NCI-H2171 treated with DMSO at 0.1 percent for 48 hours (cell line): ENCODE measurements around the gene DPP4.
"Not testable (repeated sequence)": the region's sequence is repeated elsewhere in the genome, so short reads cannot be mapped to it uniquely, and the experiment has no call there.

Experiments
- DNase-seq: peaks from one replicate; lab custom pipeline; 2025; lab: John Stamatoyannopoulos, UW

Gene DPP4

DNA sequence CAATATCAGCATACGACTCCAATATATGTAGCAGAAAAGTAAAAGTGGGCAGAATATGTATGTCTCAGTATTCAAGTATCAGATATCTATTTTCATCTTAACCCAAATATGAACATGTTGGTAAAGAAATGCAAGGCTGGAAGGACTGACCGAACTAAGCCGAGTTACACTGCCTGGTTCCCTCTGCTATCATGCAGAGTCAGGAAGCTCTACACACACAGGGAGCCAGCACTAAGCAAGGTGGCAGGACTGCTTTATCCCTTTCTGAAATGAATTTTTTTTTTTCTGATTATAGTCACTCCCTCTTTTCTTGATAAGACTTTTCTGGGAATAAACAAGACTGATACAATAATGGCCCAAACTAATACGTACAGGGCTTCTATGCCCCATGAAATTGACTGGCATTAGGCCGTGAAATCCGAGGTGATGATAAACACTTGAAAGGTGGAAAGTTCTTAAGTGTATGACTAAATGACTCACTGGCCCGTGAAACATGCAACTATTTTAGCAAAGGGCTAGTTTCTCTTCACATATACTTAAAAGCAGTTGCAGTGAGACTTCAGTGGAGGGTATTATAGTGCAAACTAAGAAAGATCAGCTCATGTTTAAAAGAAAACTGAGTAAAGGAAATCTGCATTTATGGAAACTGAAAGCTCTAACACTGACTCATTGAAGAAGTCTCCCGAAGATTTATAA is 14.9 kb downstream of the DPP4 start:
- no peak for DNase-seq

DNA sequence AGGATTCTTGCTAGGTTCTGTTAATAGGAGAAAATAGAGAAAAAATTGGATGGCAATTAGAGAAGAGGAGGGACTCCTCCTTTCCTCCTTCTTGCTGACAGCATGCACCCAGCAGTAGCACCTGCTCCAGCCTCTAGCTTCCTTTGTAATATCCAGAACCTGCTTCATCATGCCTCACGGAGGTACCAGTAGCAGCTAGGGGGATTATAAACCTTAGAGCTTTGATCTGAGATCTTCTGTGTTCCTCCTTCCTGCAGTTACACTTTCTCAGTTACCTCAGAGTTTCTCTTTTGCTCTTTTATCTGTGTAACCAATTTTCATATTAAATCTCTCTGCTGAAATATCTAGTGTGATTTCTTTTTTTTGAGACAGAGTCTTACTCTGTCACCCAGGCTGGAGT is 16.6 kb downstream of the DPP4 start:
- DNase-seq: no peak

DNA sequence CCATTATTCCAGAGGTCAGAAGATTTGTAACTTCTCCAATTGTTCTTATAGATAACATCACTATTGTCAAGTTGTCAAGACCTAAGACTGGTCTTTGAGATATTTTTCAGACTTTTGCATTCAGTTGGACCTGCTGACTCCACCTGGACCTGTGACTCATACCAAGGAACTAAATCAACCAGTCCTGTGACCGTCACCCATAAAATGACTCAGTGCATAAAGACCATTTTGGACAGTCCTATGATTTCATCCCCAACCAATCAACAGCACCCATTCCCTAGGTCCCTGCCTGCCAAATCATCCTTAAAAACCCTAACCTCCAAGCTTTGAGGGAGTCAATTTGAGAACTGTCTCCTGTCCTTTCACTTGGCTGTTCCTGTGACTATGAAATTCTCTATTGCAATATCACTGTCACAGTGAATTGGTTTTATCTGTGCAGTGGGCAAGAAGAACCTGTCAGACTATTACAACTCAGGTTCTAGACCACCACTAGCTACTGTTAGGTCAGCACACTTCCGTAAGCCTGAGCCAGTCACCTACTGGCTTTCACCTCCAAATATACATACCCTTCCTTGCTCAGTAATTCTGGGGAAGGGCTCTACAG is 17.1 kb downstream of the DPP4 start:
- DNase-seq: no peak

DNA sequence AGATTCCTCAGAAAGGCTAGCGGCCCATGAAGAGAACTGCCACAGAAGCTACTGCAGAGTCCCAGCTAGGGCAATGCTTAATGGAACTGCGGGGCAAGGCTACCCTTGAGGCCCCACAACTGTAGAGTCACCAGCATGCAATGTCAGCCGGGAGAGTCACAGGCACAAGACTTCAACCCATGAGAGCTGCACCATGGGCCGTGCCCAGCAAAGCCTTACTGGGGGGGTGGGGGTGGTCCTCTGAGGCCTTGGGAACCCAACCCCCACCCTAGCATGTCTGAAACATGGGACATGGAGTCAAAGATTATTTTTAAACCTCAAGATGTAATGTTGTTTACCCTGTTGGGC is 20.2 kb downstream of the DPP4 start:
- DNase-seq: no peak

DNA sequence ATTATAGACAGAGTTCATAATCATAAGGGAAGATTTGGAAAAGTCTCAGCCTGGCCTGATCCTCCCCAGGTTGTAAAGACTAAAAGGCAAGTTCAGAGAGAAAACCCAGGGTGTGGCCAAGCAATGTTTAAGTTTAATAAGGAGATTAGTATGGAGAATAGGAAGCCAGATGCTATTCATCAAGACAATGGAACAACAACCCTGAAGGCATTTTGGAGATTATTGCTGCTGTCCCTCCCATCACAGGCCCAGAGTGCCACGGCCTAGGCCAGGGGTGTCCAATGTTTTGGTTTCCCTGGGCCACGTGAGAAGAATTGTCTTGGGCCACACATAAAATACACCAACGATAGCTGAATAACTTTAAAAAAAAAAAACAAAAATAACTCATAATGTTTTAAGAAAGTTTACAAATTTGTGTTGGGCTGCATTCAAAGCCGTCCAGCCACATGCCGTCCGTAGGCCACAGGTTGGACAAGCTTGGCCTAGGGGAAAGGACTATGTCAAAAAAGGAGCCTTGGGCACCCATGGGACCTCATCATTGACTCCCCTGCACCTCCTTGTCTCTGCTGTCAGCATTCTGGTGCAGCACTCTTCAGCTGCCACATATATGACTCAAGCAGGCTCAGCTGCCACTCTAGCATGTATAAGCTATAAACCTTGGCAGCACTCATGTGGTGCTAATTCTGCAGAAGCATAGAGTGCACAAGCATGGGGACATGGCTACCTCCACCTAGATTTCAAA is 20.8 kb downstream of the DPP4 start:
- DNase-seq: no peak

DNA sequence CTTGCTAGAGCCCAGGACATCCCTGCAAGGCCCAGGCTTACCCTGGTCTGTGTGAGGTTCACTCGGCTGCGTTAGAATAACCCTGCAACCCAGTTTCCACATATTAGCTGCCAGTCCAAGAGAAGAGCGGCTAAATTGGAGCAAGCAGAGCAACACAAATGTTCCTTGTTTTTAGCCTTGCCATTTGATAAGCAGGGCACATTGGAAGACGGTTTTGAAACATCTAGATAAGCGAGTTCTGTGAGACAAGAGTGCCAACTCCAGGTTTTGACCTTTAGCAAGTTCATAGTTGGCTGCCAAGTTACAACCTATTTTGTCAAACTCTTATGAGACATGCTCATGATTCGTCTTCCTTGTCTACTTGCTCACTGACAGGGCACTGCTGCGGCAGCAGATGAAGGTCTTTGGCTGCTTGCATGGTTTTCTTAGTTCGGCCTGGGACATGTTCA is 23.5 kb downstream of the DPP4 start:
- DNase-seq: no peak

DNA sequence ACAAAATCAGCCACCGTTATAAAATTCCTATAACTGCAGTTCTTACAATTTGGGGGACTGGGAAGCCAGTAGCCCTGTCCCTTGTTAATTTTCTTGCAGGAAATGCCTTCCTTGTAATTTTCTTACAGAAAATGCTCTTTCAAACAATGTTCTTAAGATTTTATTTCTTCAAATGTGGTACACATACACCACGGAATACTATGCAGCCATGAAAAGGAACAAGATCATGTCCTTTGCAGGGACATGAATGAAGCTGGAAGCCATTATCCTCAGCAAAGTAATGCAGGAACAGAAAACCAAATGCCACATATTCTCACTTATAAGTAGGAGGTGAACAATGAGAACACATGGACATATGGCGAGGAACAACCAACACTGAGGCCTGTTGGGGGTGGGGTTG is 24.9 kb downstream of the DPP4 start:
- not testable (repeated sequence) for DNase-seq

DNA sequence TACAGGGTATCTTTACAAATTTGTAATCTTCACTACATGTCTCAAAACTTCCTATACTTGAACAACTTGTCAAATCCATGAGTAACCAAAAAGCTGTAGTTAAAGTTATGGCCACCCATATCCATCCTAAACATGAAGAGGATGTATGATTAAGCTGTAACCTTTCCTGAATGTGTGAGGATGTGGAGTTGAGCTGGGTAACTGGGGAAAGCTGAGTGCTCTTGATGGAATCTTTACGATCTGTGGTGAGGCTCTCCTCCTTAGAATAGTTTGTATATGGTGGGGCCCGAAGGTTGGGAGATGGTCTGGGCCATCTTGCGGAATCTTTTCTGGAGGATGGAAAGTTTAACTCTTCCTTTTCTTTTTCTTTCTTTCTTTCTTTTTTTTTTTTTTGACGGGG is 29.4 kb downstream of the DPP4 start:
- no peak for DNase-seq

DNA sequence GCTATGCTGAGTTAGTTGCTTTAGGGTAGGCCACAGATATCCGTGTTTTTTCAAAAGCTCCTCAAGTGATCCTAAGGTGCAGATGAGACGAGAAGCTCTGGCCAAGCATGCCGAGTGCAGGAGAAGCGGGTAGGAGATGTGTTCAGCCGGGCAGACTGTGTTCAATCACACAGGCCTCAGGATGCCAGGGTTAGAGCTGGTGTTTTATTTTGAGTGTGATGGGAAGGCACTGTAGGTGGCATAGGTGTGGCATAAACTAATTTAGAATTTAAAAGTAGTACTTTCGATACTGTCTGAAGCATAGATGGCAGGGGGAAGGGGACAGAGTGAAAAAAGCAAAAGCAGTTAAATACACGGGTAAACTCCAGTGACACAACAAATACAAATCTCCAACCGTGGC is 30.9 kb downstream of the DPP4 start:
- no peak for DNase-seq

DNA sequence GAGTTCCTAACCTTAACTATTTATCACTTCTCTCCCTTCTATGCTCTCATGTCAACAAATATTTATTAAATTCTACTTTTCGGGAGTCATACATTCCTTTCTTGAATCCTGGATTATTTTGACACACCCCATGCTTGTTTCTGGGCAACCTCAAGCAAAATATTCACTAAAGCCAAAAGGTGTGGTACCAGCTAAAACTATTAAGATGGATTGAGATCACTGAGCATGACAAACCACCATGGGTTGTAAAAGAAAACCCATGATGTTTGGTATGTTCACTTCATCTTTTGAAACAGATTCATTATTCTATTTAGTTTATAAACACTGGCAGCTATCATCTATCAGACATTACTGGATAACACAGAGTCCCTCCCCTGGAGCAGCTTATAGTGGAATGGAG is 32.5 kb downstream of the DPP4 start:
- DNase-seq: no peak

DNA sequence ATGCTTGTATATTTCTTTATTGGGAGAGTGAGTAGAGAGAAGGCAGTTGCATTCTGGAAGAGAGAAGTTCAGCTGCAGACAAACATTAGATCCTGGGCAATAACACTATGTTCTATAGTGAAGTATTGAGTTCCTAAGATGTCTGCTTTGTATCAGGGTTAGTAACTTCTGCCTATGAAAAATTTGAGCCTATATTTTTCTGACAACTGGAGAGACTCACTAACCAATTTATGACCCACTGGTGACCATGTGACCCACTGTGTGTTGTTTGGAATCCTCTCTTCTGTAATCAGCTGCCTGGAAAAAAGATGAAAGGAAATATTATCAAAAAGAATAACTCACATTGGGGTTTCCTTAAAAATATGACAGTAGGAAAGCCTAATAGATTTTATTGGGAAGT is 35.3 kb downstream of the DPP4 start:
- DNase-seq: no peak

DNA sequence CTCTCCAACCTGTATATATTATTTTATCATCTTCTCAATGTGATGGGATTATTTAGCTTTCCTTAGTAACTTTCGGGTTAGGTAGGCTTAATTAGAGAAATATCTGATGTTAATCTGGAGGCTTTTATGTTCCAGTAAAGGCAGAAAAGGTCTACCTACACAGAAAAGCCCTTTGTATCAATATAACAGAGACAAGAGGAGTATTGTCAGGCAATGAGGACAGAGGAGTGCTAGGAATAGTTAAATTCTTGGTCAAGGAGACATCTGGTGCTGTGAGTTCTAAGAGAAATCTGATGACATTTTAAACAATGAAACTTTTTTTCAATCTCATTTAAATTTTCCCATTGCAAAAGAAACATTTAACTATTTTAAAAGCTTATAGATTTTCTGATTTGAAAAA is 36.1 kb downstream of the DPP4 start:
- no peak for DNase-seq

DNA sequence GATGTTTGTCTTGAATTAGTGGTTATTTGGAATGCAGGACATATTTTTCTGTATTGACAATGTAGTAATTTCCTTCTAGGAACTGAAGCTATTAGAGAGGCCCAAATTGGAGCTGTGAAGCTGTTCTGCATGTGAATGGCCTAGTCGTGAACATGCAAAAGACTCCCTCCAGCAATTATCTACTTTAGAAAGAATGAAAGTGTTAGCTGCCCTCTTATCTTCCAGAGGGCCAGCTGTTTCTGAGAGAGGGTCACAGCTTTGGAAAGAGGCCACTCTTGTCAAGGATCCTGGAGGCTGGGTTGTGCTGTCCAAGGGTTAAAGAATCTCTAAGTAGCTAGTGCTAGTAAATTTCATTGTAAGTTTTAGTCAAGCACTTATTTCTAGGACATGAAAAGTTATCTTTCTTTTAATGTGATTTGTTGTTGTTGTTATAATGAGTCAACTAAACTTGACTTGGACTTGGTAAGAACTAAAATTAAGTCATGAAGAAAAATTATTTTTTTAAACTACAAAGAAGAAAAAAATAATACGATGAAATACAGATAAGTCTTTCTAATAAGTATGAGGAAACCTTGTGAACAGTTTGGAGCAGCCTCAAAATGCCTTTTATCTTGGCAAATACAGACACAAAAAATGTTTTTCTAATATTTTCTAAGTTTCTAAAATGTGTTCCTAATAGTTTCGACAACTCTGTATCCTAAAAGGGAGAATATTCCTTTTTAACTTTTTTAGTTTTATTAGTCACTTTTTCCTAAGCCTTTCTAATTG is 36.8 kb downstream of the DPP4 start:
- DNase-seq: no peak

DNA sequence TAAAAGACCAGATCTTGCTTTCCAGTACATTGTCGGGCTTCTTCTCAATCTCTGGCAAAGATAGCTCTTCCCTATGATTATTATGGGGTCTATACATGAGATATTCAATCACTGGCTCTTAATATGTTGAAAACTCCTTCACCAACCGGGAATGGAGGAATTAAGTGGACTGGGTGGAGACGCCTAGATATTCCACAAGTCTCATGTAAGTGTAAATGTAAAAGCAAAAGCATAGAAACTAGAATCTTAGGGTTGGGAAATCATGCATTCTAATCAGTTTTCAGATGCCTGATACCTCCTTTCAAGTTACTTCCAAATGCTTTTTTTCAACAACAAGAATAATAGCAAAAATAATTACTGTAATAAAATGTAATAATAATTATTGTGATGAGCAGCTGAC is 38.0 kb downstream of the DPP4 start:
- DNase-seq: no peak

DNA sequence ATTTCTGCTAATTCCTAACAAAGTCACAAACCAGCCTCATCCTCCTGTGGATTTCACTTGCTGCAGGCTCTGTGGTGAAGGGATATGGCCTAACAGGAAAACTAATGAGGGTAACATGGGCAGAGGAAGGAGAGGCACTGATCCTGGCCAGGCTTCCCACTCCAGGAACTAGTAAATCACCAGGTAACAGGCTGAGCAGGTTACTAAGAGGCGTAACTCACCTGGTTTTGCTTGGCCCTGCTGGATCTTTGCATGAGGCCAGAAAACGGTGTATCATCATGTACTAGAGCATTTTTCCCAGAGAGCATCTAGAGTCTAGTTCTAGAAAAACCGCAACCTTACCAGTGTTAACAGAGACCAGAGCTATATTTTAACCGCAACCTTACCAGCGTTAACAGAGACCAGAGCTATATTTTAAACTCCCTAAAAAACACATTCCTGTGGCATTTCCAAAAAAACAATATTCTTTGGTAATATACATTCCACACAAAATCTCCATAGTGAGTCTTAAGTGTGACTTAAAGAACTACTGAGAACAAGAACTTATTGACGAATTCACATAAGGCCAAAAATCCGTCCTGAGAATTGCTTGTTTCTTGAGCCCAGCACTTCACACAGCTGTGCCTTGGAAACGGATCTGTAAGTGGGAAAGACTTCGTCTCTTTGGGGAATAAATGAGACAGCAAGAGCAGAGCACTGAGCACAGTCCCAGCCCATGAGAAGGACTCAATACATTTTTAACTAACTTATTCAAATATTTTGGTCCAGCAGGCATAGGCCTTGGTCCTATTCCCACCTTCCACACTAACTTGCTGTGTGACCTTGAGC is 43.4 kb downstream of the DPP4 start:
- no peak for DNase-seq

DNA sequence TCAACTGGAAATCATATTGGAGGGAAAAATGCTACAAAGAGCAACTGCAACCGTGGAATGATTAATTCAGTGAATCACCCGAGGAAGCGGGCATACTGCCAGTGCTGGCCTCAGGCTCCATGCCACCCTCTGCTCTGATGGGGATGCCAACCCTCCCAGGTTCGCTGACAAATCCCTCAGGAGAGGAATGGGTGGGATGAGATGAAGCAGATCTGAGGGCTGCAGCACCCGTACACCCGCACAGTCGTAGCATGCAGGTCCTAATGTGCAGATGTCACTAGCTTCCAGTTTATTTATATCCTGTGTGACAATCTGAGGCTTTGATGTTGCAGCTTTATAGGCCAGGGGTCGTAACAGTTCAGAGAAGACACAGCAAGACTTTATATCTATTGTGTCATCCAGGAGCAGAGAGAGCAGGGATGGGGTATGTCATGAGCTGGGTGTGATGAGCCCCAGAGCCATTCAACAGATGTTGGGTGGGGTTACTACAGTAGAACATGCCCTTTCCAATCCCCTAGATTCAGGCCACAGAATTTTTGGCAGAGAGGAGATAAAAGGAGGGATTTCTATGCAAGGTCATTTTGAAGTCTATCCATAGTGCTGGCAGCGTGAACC is 44.6 kb downstream of the DPP4 start:
- no peak for DNase-seq

DNA sequence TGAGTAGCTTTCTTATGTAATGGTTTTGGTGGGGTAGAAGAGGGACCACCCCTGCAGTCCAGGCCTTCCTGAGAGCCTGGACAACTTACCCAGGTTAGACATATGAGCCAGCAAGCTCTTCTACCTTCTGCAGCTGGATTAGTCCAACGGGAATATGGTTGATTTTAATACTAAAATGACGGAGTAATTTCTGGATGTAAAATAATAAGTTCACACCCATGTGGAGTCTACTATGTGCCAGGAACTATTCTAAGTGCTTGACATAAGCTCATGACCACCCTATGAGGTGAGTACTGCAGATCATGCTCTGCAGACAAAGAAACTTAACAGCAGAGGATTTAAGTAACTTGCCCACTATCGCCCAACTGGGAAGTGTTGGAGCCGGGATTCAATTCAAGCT is 45.5 kb downstream of the DPP4 start:
- no peak for DNase-seq

DNA sequence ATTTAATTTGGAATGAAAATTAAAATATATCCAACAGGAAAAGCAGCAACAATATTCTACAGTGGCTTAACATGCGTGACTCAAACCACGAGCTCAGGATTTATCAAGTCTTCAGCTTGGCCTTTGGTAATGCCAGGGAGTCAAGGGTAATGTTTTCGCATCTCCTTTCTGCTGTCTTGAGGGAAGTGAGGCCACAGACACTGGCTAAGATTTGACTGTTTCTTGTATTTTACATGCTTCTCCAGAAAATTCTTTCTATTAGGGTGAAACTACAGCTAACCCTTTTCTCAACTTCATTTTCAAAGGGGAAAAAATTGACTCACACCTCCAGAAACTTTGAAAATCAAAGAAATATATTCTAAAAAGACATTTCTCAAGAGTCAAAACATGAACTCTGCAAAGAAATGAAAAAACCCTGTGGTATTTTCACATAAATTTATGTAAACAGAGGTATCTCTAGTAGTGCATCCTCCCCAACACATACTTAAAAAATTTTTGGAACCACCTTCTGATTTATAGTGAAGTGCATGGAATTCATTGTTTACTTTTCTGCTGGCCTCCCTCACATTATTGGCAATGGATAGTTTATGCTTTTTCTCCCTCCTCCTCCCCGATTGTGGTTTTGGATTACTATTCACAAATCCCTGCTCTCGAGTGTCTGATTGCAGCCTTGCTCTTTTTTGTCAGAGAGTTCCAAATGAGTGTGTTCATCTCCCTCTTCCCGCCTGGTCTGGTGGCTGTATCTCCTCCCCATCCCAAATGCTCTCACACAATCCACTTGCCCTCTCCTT is 48.7 kb downstream of the DPP4 start:
- DNase-seq: no peak

DNA sequence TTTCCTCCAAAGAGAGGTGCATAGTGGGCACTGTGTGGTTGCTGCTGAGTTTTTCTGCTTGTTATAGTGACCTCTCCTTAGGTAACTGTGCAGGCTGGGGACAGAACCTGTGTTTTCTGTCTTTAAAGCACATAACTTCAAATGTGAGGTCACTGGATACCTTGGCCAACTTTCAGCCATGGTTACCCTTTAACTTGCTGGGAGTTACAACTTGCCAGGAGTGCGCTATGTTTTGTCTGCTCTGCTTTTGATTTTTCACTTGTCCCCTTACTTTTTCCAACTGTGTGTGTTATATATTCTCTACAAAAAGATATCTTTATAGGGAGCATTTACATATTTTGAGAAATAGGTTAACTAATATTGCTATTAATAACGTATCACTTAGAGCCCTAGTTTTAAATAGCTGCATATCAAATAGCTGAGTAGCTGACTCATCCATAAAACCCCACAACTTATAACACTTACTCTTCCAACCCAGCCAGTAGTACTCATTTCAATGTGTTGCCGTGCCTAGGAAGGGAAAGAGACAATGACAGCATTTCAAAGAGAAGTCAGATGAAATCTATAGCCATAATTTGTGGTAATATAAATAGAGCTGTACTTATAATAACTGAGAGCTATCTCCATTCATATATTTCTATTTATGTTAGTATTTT is 51.6 kb downstream of the DPP4 start:
- DNase-seq: no peak

DNA sequence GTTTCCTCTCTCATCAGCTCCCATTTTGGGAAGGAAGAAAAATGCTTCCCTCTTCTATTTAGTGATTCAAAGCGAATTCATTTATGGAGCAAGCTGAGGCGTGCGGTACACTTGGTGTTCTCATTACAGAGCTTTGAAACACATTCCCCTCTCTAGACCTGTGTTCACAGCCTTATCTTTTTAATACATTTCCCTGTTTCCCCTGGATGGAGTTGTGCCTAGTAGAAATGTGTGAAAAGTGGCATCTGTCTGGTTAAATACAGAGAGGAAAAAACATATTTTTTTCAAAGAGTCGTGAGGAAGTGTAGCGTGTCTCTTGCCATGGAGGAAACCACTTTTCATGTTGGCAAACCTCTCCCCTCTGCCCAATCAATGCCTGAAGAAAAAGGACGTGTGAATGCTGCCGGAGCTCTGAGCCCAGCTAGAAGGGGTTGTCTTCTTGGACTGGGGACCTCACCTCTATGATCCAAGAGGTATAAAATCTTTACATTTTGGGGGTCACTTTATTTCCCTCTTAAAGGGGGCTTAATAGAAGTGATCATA is 52.4 kb downstream of the DPP4 start:
- DNase-seq: no peak
